ENCODE results near the gene NOM1.

Gene NOM1

GRCh38 chr7:157004521-157005455, 55.3 kb downstream of the NOM1 start:
- DNase-seq = no peak

GRCh38 chr7:157005456-157006204, 56.1 kb downstream of the NOM1 start:
- DNase-seq = no peak

- DNase-seq = no peak
Observed at GRCh38 chr7:157006205-157006747, 56.8 kb downstream of the NOM1 start.

- DNase-seq = no peak
Observed at GRCh38 chr7:157006829-157007469, 57.4 kb downstream of the NOM1 start.

- DNase-seq = no peak
Observed at GRCh38 chr7:157007470-157008066, 58.1 kb downstream of the NOM1 start.

- DNase-seq = no peak
Observed at GRCh38 chr7:157008206-157009169, 59.0 kb downstream of the NOM1 start.

- DNase-seq = no peak
Observed at GRCh38 chr7:157009170-157009777, 59.8 kb downstream of the NOM1 start.

GRCh38 chr7:157009778-157010587, 60.5 kb downstream of the NOM1 start:
- no peak for DNase-seq

GRCh38 chr7:157010588-157011332, 61.2 kb downstream of the NOM1 start, which contains the start of gene MNX1:
Gene MNX1, minus strand, starts transcription at chr7:157010663. Its CDS starts 313 bp downstream, at chr7:157010350.
- DNase-seq = no peak

GRCh38 chr7:157011333-157012112, 62.0 kb downstream of the NOM1 start:
- no peak for DNase-seq

GRCh38 chr7:157012113-157012547, 62.6 kb downstream of the NOM1 start:
- no peak for DNase-seq

- DNase-seq = no peak
Observed at GRCh38 chr7:157013101-157013500, 63.6 kb downstream of the NOM1 start.

- no peak for DNase-seq
Observed at GRCh38 chr7:157013602-157014549, 64.4 kb downstream of the NOM1 start.

- no peak for DNase-seq
Observed at GRCh38 chr7:157014635-157015555, 65.4 kb downstream of the NOM1 start.

GRCh38 chr7:157016024-157016351, 66.5 kb downstream of the NOM1 start:
- DNase-seq = no peak

All from amniotic stem cell (primary cell).